Smooth muscle cell (in vitro differentiated cells): ENCODE results near the gene KAT6B. TPM values are rescaled to one million over a fixed set of nuclear protein-coding genes. Genes with fewer than 3 reads are reported as not detected.

ENCODE experiments used
- DNase-seq: peaks from one replicate; lab custom pipeline; 2025; ENCODE audit not compliant: unreplicated experiment; lab: John Stamatoyannopoulos, UW
- H2AFZ ChIP-seq: fragments of 200-600 bp; sonication (generic); 2 replicates; pipeline ENCODE4 v1.6.0; 2016; ENCODE audit warnings: antibody characterized with exemption, low read depth, mild to moderate bottlenecking
- H3F3A ChIP-seq: fragments of 200-600 bp; sonication (generic); 2 replicates; pipeline ENCODE4 v1.6.0; 2017; ENCODE audit warnings: antibody characterized with exemption, low read depth
- H3K27ac ChIP-seq: fragments of 200-600 bp; sonication (generic); 2 replicates; pipeline ENCODE4 v1.5.1; 2016; ENCODE audit warnings: low read depth, mild to moderate bottlenecking
- H3K27me3 ChIP-seq: fragments of 200-600 bp; sonication (generic); 2 replicates; pipeline ENCODE4 v1.6.1; 2016; ENCODE audit warnings: low read depth, mild to moderate bottlenecking
- H3K36me3 ChIP-seq: fragments of 200-600 bp; sonication (generic); 2 replicates; pipeline ENCODE4 v1.5.1; 2016; ENCODE audit warnings: low read depth
- H3K4me1 ChIP-seq: fragments of 200-600 bp; sonication (generic); 2 replicates; pipeline ENCODE4 v1.5.1; 2016; ENCODE audit warnings: low read depth
- H3K4me2 ChIP-seq: fragments of 200-600 bp; sonication (generic); 2 replicates; pipeline ENCODE4 v1.6.0; 2016; ENCODE audit warnings: mild to moderate bottlenecking
- H3K4me3 ChIP-seq: fragments of 200-600 bp; sonication (generic); 2 replicates; pipeline ENCODE4 v1.5.1; 2016; ENCODE audit warnings: mild to moderate bottlenecking
- H3K79me2 ChIP-seq: fragments of 200-600 bp; sonication (generic); 2 replicates; pipeline ENCODE4 v1.6.0; 2016; ENCODE audit warnings: low read depth, mild to moderate bottlenecking
- H3K9ac ChIP-seq: fragments of 200-600 bp; sonication (generic); 2 replicates; pipeline ENCODE4 v1.6.0; 2016; ENCODE audit warnings: low read depth
- H3K9me3 ChIP-seq: fragments of 200-600 bp; sonication (generic); replicated peaks from 2 replicates; pipeline ENCODE4 v1.5.1; 2016; ENCODE audit warnings: low read depth
- H4K20me1 ChIP-seq: fragments of 200-600 bp; sonication (generic); 2 replicates; pipeline ENCODE4 v1.6.0; 2016; ENCODE audit warnings: low read depth
- WGBS: methylation state at CpG from one replicate; pipeline ENCODE4 v1.1.7; 2016; ENCODE audit warnings: low lambda C conversion rate; 5-methylcytosine and 5-hydroxymethylcytosine counted together
- polyA plus RNA-seq: library from polyadenylated mRNA; unstranded; fragments of >200 nt; fragmentation: Nextera tagmentation; extraction: Ambion mirVana; gene quantifications from 2 replicates; pipeline ENCODE4 v1.2.1, GENCODE V29; 2016
- total RNA-seq: library from RNA; depleted of rRNA; stranded (reverse); fragments of >200 nt; gene quantifications from 2 replicates; pipeline ENCODE4 v1.2.3, GENCODE V29; 2014
- TF ChIP-seq, protein P1 (sequence below): fragments of 200-600 bp; sonication (generic); IDR thresholded peaks from 2 replicates; pipeline ENCODE4 v1.5.1; 2017; ENCODE audit warnings: borderline replicate concordance, mild to moderate bottlenecking, antibody characterized with exemption; ENCODE audit not compliant: insufficient read depth, poor library complexity, severe bottlenecking

The KAT6B gene
- total and polyA plus RNA-seq, 2 experiments from 2014 or later = 9.0 to 19.8 TPM

DNA sequence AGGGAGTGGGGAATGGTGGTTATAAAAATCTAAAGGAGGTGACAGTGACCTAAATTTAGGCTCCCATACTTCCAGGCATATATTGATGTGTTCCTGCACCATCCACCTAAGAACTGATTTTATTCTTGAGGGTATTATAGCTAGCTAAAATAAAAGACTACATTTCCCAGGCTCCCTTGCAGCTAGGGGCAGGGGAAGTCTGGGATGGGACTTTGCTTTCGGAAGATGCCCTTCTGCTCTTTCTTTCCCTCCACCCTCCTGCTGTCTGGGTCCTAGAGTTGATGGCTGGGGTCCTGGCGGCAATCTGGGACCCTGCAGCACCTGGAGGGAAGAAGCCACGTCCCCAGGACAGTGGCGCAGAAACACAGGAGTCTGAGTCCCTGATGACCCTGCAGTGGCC is 231.3 kb downstream of the KAT6B start:
- Histone ChIP-seq H3K27me3 (no peaks in the 10 kb centered on the region), H3K4me3 (no peak overlapping the region), H3K9me3 (no peaks in the 10 kb centered on the region), H2AFZ (no peak overlapping the region), H3F3A (no peaks in the 10 kb centered on the region), H3K79me2 (no peaks in the 10 kb centered on the region), H3K27ac (no peak overlapping the region), H4K20me1 (no peaks in the 10 kb centered on the region), H3K4me2 (no peak overlapping the region), H3K4me1 (no peaks in the 10 kb centered on the region), H3K9ac (no peak overlapping the region), H3K36me3 (no peaks in the 10 kb centered on the region)
- TF ChIP-seq, protein P1, sequence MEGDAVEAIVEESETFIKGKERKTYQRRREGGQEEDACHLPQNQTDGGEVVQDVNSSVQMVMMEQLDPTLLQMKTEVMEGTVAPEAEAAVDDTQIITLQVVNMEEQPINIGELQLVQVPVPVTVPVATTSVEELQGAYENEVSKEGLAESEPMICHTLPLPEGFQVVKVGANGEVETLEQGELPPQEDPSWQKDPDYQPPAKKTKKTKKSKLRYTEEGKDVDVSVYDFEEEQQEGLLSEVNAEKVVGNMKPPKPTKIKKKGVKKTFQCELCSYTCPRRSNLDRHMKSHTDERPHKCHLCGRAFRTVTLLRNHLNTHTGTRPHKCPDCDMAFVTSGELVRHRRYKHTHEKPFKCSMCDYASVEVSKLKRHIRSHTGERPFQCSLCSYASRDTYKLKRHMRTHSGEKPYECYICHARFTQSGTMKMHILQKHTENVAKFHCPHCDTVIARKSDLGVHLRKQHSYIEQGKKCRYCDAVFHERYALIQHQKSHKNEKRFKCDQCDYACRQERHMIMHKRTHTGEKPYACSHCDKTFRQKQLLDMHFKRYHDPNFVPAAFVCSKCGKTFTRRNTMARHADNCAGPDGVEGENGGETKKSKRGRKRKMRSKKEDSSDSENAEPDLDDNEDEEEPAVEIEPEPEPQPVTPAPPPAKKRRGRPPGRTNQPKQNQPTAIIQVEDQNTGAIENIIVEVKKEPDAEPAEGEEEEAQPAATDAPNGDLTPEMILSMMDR = no peak
- WGBS = 80% methylated on average over 4 of the region's 4 CpGs
- DNase-seq = no peak

DNA sequence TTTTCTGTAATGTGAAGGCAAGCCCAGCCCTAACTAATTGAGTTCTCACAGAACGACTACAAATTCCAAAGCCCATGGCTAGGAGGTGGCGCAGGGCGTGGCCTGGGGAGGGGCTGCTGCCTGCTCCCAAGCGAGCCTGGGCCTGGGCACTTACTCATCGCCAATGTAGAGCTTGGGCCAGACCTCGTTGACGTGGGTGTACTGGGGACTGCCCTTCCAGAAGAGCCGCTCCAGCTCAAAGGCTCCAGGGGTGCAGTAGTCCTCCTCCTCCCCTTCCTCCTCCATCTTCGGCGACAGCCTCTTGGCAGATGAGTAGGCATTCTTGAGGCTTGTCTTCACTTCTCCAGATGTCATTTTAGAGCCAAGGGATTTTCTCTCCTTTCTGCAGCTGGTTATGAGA is 231.8 kb downstream of the KAT6B start:
- no peaks in the 10 kb centered on the region for H3K9me3 ChIP-seq
- H3K27me3 ChIP-seq = no peaks in the 10 kb centered on the region
- no peak for DNase-seq
- no peaks in the 10 kb centered on the region for H4K20me1 ChIP-seq
- no peak overlapping the region for H3K4me2 ChIP-seq
- WGBS = 85% methylated on average over 10 of the region's 10 CpGs
- no peaks in the 10 kb centered on the region for H3K36me3 ChIP-seq
- no peaks in the 10 kb centered on the region for H3K79me2 ChIP-seq
- no peaks in the 10 kb centered on the region for H3F3A ChIP-seq
- H3K9ac ChIP-seq = no peak overlapping the region
- no peaks in the 10 kb centered on the region for H3K4me1 ChIP-seq
- H3K4me3 ChIP-seq = no peak overlapping the region
- no peak overlapping the region for H3K27ac ChIP-seq
- no peak overlapping the region for H2AFZ ChIP-seq
- TF ChIP-seq, protein P1 = no peak

DNA sequence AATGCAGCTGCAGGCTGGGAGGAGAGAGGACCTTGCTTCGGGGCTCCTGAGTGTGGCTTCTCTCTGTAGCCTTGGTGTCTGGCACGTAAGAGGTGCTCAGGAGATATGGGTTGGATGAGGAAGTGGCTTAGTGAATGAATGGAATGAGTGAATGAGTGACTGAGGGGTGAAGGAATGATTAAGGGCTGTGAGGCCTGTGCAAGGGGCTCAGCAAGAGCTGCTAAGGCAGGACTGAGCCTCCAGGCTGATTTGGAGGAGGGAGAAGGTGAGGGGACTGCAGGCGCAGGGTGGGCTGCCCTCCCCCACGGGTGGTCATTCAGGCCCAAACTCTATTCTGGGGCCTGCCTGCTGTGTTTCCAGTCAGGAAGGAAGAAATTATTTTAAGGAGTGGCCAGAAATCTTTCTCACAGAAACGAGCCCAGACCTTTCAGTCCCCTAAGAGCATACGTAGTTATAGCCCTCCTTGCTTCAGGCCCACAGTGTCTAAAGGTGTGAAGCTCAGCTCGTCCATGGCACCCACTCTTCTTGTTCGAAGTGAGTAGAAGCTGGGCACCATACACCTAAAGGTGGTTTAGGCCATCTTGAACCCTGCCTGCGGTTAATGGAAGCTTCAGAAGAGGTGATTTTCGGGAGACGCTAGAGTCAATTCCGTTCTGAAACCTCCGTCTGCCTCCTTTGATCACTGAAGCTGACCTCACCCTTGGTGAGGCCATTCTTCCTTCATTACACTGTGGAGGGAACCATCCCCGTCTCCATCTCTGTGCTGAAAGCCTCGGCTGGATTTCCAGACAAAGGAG is 235.5 kb downstream of the KAT6B start:
- WGBS = 93% methylated on average over 15 of the region's 15 CpGs
- no peaks in the 10 kb centered on the region for H3F3A ChIP-seq
- no peak for DNase-seq
- no peak overlapping the region for H3K27ac ChIP-seq
- TF ChIP-seq, protein P1 = no peak
- no peak overlapping the region for H3K4me3 ChIP-seq
- no peaks in the 10 kb centered on the region for H3K4me1 ChIP-seq
- H3K4me2 ChIP-seq = no peak overlapping the region
- H3K9me3 ChIP-seq = no peaks in the 10 kb centered on the region
- no peaks in the 10 kb centered on the region for H3K36me3 ChIP-seq
- no peak overlapping the region for H3K9ac ChIP-seq
- H3K27me3 ChIP-seq = no peaks in the 10 kb centered on the region
- H3K79me2 ChIP-seq = no peaks in the 10 kb centered on the region
- H4K20me1 ChIP-seq = no peaks in the 10 kb centered on the region
- H2AFZ ChIP-seq = no peak overlapping the region
